Measurements from ENCODE around the gene RAI1. TPM values are rescaled to one million over a fixed set of nuclear protein-coding genes. Genes with fewer than 3 reads are reported as not detected.

RAI1 gene
- polyA plus RNA-seq, 2 of the 4 experiments (the other 2 are of a cell fraction), result 3.5 to 23.8 TPM

DNA sequence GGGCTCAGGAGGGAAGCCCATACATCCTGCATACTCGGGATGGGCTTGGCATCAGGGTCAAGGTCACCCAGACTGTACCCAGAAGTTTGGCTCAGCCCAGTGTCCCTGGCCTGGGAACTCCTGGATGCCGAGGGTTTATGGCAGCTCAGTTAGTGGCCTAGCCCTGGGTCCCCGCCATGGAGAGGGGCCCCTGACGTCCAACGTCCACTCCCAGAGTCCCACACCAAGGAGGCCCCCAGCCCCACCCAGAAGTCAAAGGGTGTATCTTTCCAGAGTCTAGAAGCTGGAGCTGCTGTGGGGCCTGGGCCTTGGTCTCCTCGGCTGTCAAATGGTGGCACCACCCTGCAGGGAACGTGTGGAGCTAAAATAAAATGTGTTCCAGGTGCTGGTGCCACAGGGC lies 79.1 kb downstream of the RAI1 start:
- DNase-seq (ENCODE audit: low read depth in 1 of 2, low spot score in 1 of 2) (no peak), FAIRE-seq (no peak), ATAC-seq (no peak)
- TF ChIP-seq CBX8 (IDR thresholded peaks at IDR 0.05) (no peak), BHLHE40 (IDR thresholded peaks at IDR 0.05; ENCODE audit: low read depth, low read length) (no peak), RNF2 (IDR thresholded peaks at IDR 0.05; ENCODE audit: borderline replicate concordance, low read depth) (no peak), NFE2L2 (conservative IDR thresholded peaks at IDR 0.05; ENCODE audit: low read length) (no peak)
- POLR2A ChIA-PET, result no interaction called here
- Histone ChIP-seq H3K9me3 (no peaks in the 10 kb centered on the region), H3K4me1 (peaks cover 2% of the 10 kb centered on the region; the same call in 2 of the 3 replicates), H3K27ac (no peak overlapping the region), H3K4me3 (no peak overlapping the region), H3K4me2 (no peak overlapping the region)
- CTCF ChIA-PET, result interaction anchor here (1.0 to 3.1 kb wide), 5 partner anchors 14 to 159 kb away, joined by 3 to 17 read pairs (median 5); no protein-coding TSS in a partner anchor
- WGBS (ENCODE audit: missing lambda C conversion rate), result 86% methylated on average over 5 of the region's 7 CpGs

DNA sequence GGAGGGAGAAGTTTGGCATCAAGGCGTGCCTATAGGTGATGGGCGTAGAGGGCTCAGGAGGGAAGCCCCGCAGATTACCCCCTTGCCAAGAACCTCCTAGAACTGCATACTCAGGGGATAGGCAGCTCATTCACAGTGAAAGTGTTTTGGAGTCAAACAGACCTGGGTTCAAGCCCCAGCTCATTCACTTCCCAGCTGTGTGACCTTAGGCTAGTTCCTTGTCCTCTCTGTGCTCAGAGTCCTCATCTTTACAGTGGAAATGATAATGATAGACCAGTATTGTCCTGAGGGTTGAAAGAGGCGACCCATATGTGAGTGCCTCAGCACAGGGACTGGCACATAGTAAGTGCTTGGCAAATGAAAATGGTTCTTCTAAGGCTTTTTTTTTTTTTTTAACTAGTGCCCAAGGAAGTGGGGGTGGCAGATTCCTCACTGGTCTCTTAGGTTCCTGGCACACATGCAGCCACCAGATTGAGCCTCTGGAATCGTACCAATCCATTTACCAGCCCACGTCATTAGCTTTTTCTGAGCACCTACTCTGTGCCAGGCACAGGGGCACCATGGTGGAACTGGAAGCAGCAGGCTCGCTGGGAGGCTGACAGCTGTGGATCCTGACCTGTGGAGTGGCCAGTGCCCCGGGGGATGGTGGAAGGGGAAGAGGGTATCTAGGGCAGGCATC lies 79.8 kb downstream of the RAI1 start:
- ChIA-PET POLR2A (no interaction called here), CTCF (interaction anchor here (1.0 to 3.1 kb wide), 6 partner anchors 13 to 158 kb away, joined by 3 to 17 read pairs (median 4); no protein-coding TSS in a partner anchor)
- Histone ChIP-seq H3K4me1 (peaks cover 7% of the 10 kb centered on the region; the same call in 2 of the 3 replicates), H3K9me3 (no peaks in the 10 kb centered on the region), H3K4me3 (no peak overlapping the region), H3K4me2 (no peak overlapping the region), H3K27ac (no peak overlapping the region)
- FAIRE-seq (no peak), ATAC-seq (no peak), DNase-seq (ENCODE audit: low read depth in 1 of 2, low spot score in 1 of 2) (no peak)
- TF ChIP-seq ZFP36 (IDR thresholded peaks at IDR 0.05; ENCODE audit: borderline replicate concordance, partially characterized antibody), result peak; percentile 43
- TF ChIP-seq, protein P1, sequence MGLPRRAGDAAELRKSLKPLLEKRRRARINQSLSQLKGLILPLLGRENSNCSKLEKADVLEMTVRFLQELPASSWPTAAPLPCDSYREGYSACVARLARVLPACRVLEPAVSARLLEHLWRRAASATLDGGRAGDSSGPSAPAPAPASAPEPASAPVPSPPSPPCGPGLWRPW (IDR thresholded peaks at IDR 0.05), result no peak
- 89% methylated on average over 8 of the region's 8 CpGs for WGBS (ENCODE audit: missing lambda C conversion rate)

DNA sequence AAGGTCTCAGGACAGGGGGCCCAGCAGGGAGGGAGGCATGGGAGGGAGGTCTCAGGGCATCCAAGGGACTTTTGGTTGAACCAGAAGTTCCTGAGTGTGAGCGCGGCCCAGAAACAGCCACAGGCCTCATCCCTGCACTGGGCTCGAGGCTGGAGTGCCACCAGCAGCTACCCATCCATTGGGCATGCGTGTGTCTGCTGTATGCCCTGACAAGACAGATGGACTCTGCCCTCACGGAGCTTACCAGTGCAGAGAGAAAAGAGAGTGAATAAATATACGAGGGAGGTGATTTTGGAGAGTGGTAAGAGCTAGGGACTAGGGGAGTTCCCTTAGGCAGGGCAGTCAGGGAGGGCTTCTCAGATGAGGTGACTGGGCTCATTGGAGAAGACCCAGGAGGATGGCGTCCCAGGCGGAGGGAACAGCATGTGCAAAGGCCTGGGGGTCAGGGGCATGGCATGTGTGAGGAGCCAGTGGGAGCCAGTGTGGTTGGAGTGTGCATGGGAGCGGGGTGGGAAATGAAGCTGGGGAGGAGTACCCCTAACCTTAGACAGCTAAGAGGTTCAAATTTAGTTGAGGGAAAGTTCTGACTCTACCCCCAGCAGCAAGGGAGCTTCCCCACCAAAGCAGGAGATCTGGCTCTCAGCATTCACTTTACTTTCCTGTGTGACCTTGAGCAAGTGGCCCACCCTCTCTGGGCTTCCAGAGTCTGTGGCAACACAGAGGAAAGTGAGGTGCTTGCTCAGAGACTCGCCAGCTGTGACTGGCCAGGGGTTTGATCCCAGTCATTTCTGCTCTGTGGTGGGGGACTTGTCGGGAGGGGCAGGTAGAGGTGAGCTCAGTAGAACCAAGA lies 80.9 kb downstream of the RAI1 start:
- Histone ChIP-seq H3K4me2 (no peak overlapping the region), H3K4me3 (no peak overlapping the region), H3K27ac (no peak overlapping the region), H3K4me1 (peaks cover 10% of the 10 kb centered on the region; the same call in 2 of the 3 replicates), H3K9me3 (no peaks in the 10 kb centered on the region)
- ChIA-PET POLR2A (no interaction called here), CTCF (interaction anchor here (0.5 to 3.2 kb wide), 15 partner anchors 10 to 324 kb away, joined by 3 to 18 read pairs (median 4); no protein-coding TSS in a partner anchor)
- no peak for FAIRE-seq
- TF ChIP-seq KDM1A (IDR thresholded peaks at IDR 0.05; ENCODE audit: low read depth), result peak; percentile 70; the same call in 1 of the 2 replicates
- TF ChIP-seq ZFP36 (IDR thresholded peaks at IDR 0.05; ENCODE audit: borderline replicate concordance, partially characterized antibody), result peak; percentile 64
- TF ChIP-seq EP300 (IDR thresholded peaks at IDR 0.05), result no peak
- 90% methylated on average over 11 of the region's 11 CpGs for WGBS (ENCODE audit: missing lambda C conversion rate)
- no peak for ATAC-seq
- DNase-seq (ENCODE audit: low read depth in 1 of 2, low spot score in 1 of 2), result no peak

DNA sequence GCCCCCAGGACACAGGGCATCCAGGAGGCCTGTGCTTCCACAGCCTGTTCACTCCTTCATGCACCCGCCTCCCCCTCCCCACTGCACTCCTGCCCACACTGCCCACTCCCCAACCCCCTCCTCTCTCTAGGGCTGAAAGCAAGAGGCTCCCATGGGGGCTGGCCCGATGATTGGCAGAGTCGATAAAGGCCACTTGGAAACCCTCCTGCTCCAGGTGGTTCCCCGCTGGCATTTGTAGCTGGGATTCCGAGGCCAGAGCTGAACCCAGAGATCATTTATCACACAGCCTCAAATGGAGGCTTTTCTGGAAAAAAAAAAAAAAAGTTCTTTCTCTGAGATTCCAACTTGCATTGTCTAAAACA lies 81.5 kb downstream of the RAI1 start:
- POLR2A ChIA-PET, result no interaction called here
- CTCF ChIA-PET, result interaction anchor here (0.5 to 3.2 kb wide), 15 partner anchors 9 to 323 kb away, joined by 3 to 18 read pairs (median 4); no protein-coding TSS in a partner anchor
- 95% methylated on average over 5 of the region's 5 CpGs for WGBS (ENCODE audit: missing lambda C conversion rate)
- FAIRE-seq (no peak), DNase-seq (ENCODE audit: low read depth in 1 of 2, low spot score in 1 of 2) (no peak), ATAC-seq (no peak)
- TF ChIP-seq POLR2AphosphoS2 (conservative IDR thresholded peaks at IDR 0.05; ENCODE audit: low read length) (no peak), RCOR1 (IDR thresholded peaks at IDR 0.05; ENCODE audit: low read depth, low read length) (no peak), ZSCAN20 (CRISPR knock-in tag; IDR thresholded peaks at IDR 0.05) (no peak), JUNB (IDR thresholded peaks at IDR 0.05) (no peak), RFX5 (IDR thresholded peaks at IDR 0.05) (no peak), NR3C1 (IDR thresholded peaks at IDR 0.05) (no peak), KDM1A (IDR thresholded peaks at IDR 0.05; ENCODE audit: low read depth) (no peak), FOSB (CRISPR knock-in tag; IDR thresholded peaks at IDR 0.05) (no peak), POLR2A (IDR thresholded peaks at IDR 0.05; ENCODE audit: low read length) (no peak), TFCP2L1 (CRISPR knock-in tag; IDR thresholded peaks at IDR 0.05) (no peak), EHF (CRISPR knock-in tag; IDR thresholded peaks at IDR 0.05) (no peak), ZNF302 (CRISPR knock-in tag; IDR thresholded peaks at IDR 0.05) (no peak)
- TF ChIP-seq, protein P2, sequence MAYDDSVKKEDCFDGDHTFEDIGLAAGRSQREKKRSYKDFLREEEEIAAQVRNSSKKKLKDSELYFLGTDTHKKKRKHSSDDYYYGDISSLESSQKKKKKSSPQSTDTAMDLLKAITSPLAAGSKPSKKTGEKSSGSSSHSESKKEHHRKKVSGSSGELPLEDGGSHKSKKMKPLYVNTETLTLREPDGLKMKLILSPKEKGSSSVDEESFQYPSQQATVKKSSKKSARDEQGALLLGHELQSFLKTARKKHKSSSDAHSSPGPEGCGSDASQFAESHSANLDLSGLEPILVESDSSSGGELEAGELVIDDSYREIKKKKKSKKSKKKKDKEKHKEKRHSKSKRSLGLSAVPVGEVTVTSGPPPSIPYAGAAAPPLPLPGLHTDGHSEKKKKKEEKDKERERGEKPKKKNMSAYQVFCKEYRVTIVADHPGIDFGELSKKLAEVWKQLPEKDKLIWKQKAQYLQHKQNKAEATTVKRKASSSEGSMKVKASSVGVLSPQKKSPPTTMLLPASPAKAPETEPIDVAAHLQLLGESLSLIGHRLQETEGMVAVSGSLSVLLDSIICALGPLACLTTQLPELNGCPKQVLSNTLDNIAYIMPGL (CRISPR knock-in tag; IDR thresholded peaks at IDR 0.05; ENCODE audit: borderline replicate concordance), result no peak
- H3K4me3 ChIP-seq, result no peak overlapping the region
- H3K4me2 ChIP-seq, result no peak overlapping the region
- peaks cover 10% of the 10 kb centered on the region; the same call in 2 of the 3 replicates for H3K4me1 ChIP-seq
- H3K27ac ChIP-seq, result no peak overlapping the region
- no peaks in the 10 kb centered on the region for H3K9me3 ChIP-seq

Data from A549 (cell line).